ENCODE data around the gene COTL1. TPM values are rescaled to one million over a fixed set of nuclear protein-coding genes. Genes with fewer than 3 reads are reported as not detected.
A peak's percentile ranks its signal among the peaks of the same experiment; 100 is the strongest.

COTL1 gene
- total RNA-seq (2014; rRNA removed; shearing (Covaris generic)) (144 and 145 TPM in 2 replicates), polyA plus RNA-seq (2016; fragmentation: Nextera tagmentation; extraction: Ambion mirVana) (370 and 399 TPM in 2 replicates)

GRCh38 chr16:84617791-84618580 is at the start of gene COTL1:
TSS of gene COTL1 (minus strand) at chr16:84618078. CDS start at chr16:84617914, 164 bp downstream.
- no peaks in the 10 kb centered on the region for H3K27me3 ChIP-seq (replicated peaks; ENCODE audit: insufficient read depth)
- DNase-seq, result peak; percentile 99
- H3K27ac ChIP-seq, result peak within 1 kb of the TSS; percentile 90
- peak within 1 kb of the TSS; percentile 78 for H3K9ac ChIP-seq
- peaks cover 16% of the 10 kb centered on the region for H3K4me1 ChIP-seq (ENCODE audit: insufficient read depth)
- peaks cover 11% of the 10 kb centered on the region for H3F3A ChIP-seq (ENCODE audit: insufficient read depth)
- peak within 1 kb of the TSS; percentile 92 for H3K4me3 ChIP-seq
- H3K9me2 ChIP-seq (ENCODE audit: insufficient read depth), result no peaks in the 10 kb centered on the region
- 0 to 2% methylated on average over 28 to 55 of the region's 76 CpGs for WGBS, 2 experiments (ENCODE audit: low coverage in 1 of 2, low lambda C conversion rate in 2 of 2, missing lambda C conversion rate in 2 of 2)
- H2AFZ ChIP-seq, result peak within 1 kb of the TSS; percentile 71
- H3K4me2 ChIP-seq (ENCODE audit: unreplicated experiment), result peak within 1 kb of the TSS; percentile 95
- in situ Hi-C loops (cut with MboI), result no loop called here
- H3K36me3 ChIP-seq (ENCODE audit: low read depth), result no peaks in the 10 kb centered on the region
- peaks cover 47% of the 10 kb centered on the region for H3K79me2 ChIP-seq (ENCODE audit: insufficient read depth)
- no peak for TF ChIP-seq EZH2 (IDR thresholded peaks at IDR 0.05; ENCODE audit: insufficient read depth, poor library complexity, severe bottlenecking)
- no peak for TF ChIP-seq EZH2phosphoT487 (IDR thresholded peaks at IDR 0.05; ENCODE audit: insufficient read depth, low read depth)
- H4K20me1 ChIP-seq (ENCODE audit: insufficient read depth), result no peaks in the 10 kb centered on the region; the same call in 1 of the 2 replicates
- no peaks in the 10 kb centered on the region for H3K9me3 ChIP-seq (ENCODE audit: low read depth)

- Histone ChIP-seq H3K36me3 (ENCODE audit: low read depth) (peaks cover 32% of the 10 kb centered on the region; the same call in 1 of the 2 replicates), H3K4me1 (ENCODE audit: insufficient read depth) (0 out of 2 replicates have a peak, but pooled peaks cover 2% of the 10 kb centered on the region), H3K4me3 (no peak overlapping the region), H3K27ac (no peak overlapping the region), H2AFZ (no peak overlapping the region), H3K4me2 (ENCODE audit: unreplicated experiment) (no peak overlapping the region), H3K9me2 (ENCODE audit: insufficient read depth) (no peaks in the 10 kb centered on the region), H3K9ac (no peak overlapping the region), H3F3A (ENCODE audit: insufficient read depth) (no peaks in the 10 kb centered on the region), H3K27me3 (replicated peaks; ENCODE audit: insufficient read depth) (no peaks in the 10 kb centered on the region), H3K79me2 (ENCODE audit: insufficient read depth) (peaks cover 12% of the 10 kb centered on the region; the same call in 1 of the 2 replicates), H3K9me3 (ENCODE audit: low read depth) (no peaks in the 10 kb centered on the region), H4K20me1 (ENCODE audit: insufficient read depth) (no peaks in the 10 kb centered on the region)
- 100% methylated on average over 5 to 7 of the region's 7 CpGs for WGBS, 2 experiments (ENCODE audit: low coverage in 1 of 2, low lambda C conversion rate in 2 of 2, missing lambda C conversion rate in 2 of 2)
- DNase-seq, result no peak
- TF ChIP-seq EZH2 (IDR thresholded peaks at IDR 0.05; ENCODE audit: insufficient read depth, poor library complexity, severe bottlenecking), result no peak
- in situ Hi-C loops (cut with MboI), result no loop called here
Observed at GRCh38 chr16:84665843-84666242, 48.0 kb upstream of the COTL1 start.

- H3K79me2 ChIP-seq (ENCODE audit: insufficient read depth), result peaks cover 13% of the 10 kb centered on the region; the same call in 1 of the 2 replicates
- H2AFZ ChIP-seq, result no peak overlapping the region
- no peak overlapping the region for H3K27ac ChIP-seq
- H3K4me3 ChIP-seq, result no peak overlapping the region
- 0 out of 2 replicates have a peak, but pooled peaks cover 3% of the 10 kb centered on the region for H3K4me1 ChIP-seq (ENCODE audit: insufficient read depth)
- no peaks in the 10 kb centered on the region for H3K9me2 ChIP-seq (ENCODE audit: insufficient read depth)
- H3K36me3 ChIP-seq (ENCODE audit: low read depth), result peaks cover 32% of the 10 kb centered on the region; the same call in 1 of the 2 replicates
- no peak overlapping the region for H3K9ac ChIP-seq
- H3F3A ChIP-seq (ENCODE audit: insufficient read depth), result no peaks in the 10 kb centered on the region
- no peak for DNase-seq
- no peaks in the 10 kb centered on the region for H3K27me3 ChIP-seq (replicated peaks; ENCODE audit: insufficient read depth)
- H3K4me2 ChIP-seq (ENCODE audit: unreplicated experiment), result no peak overlapping the region
- 94 to 98% methylated on average over 2 of the region's 2 CpGs for WGBS, 2 experiments (ENCODE audit: low coverage in 1 of 2, low lambda C conversion rate in 2 of 2, missing lambda C conversion rate in 2 of 2)
- in situ Hi-C loops (cut with MboI), result no loop called here
- no peaks in the 10 kb centered on the region for H3K9me3 ChIP-seq (ENCODE audit: low read depth)
- TF ChIP-seq EZH2phosphoT487 (IDR thresholded peaks at IDR 0.05; ENCODE audit: insufficient read depth, low read depth) (no peak), EZH2 (IDR thresholded peaks at IDR 0.05; ENCODE audit: insufficient read depth, poor library complexity, severe bottlenecking) (no peak)
- H4K20me1 ChIP-seq (ENCODE audit: insufficient read depth), result no peaks in the 10 kb centered on the region
Observed at GRCh38 chr16:84665359-84665758, 47.5 kb upstream of the COTL1 start.

GRCh38 chr16:84663433-84664101 is 45.7 kb upstream of the COTL1 start:
- H4K20me1 ChIP-seq (ENCODE audit: insufficient read depth), result no peaks in the 10 kb centered on the region
- 75 to 78% methylated on average over 9 of the region's 9 CpGs for WGBS, 2 experiments (ENCODE audit: low coverage in 1 of 2, low lambda C conversion rate in 2 of 2, missing lambda C conversion rate in 2 of 2)
- peaks cover 34% of the 10 kb centered on the region; the same call in 1 of the 2 replicates for H3K36me3 ChIP-seq (ENCODE audit: low read depth)

More at GRCh38 chr16:84663433-84664101, 45.7 kb upstream of the COTL1 start:
- Histone ChIP-seq H3F3A (ENCODE audit: insufficient read depth) (no peaks in the 10 kb centered on the region), H3K4me1 (ENCODE audit: insufficient read depth) (0 out of 2 replicates have a peak, but pooled peaks cover 3% of the 10 kb centered on the region), H3K27me3 (replicated peaks; ENCODE audit: insufficient read depth) (no peaks in the 10 kb centered on the region), H3K79me2 (ENCODE audit: insufficient read depth) (peaks cover 15% of the 10 kb centered on the region; the same call in 1 of the 2 replicates), H3K4me3 (no peak overlapping the region), H3K9ac (no peak overlapping the region), H3K4me2 (ENCODE audit: unreplicated experiment) (no peak overlapping the region), H3K27ac (no peak overlapping the region), H2AFZ (no peak overlapping the region), H3K9me3 (ENCODE audit: low read depth) (no peaks in the 10 kb centered on the region), H3K9me2 (ENCODE audit: insufficient read depth) (no peaks in the 10 kb centered on the region)
- DNase-seq, result no peak
- in situ Hi-C loops (cut with MboI), result no loop called here
- TF ChIP-seq EZH2 (IDR thresholded peaks at IDR 0.05; ENCODE audit: insufficient read depth, poor library complexity, severe bottlenecking) (no peak), EZH2phosphoT487 (IDR thresholded peaks at IDR 0.05; ENCODE audit: insufficient read depth, low read depth) (no peak)
